Tibial nerve (tissue), 4 donors: ENCODE results near the gene MARK4. TPM values are rescaled to one million over a fixed set of nuclear protein-coding genes. Genes with fewer than 3 reads are reported as not detected.
"Not testable (repeated sequence)": the region's sequence is repeated elsewhere in the genome, so short reads cannot be mapped to it uniquely, and the experiment has no call there.

Experiments used
- DNase-seq, 2 donors: peaks; one replicate each; pipeline ENCODE4 v3.0.0-alpha.2; 2019; ENCODE audit warnings: low spot score in 2 of 2
- H3K27ac ChIP-seq, 4 donors: fragments of 200-600 bp; sonication (generic) in 3 of 4; one replicate each; pipeline ENCODE4 v1.5.1; 2017 to 2019; ENCODE audit warnings: mild to moderate bottlenecking in 1 of 4
- H3K27me3 ChIP-seq, 2 donors: fragments of 200-600 bp; sonication (generic) in 1 of 2; one replicate each; pipeline versions ENCODE4 v1.5.1 to v1.6.0; 2017 to 2019
- H3K36me3 ChIP-seq, 3 donors: fragments of 200-600 bp; sonication (generic); one replicate each; pipeline ENCODE4 v1.5.1; 2018 to 2019
- H3K4me1 ChIP-seq, 4 donors: fragments of 200-600 bp; sonication (generic) in 3 of 4; one replicate each; pipeline ENCODE4 v1.5.1; 2017 to 2019
- H3K4me3 ChIP-seq, 4 donors: fragments of 200-600 bp; sonication (generic) in 3 of 4; one replicate each; pipeline ENCODE4 v1.5.1; 2017 to 2019; ENCODE audit warnings: mild to moderate bottlenecking in 1 of 4, moderate library complexity in 1 of 4
- H3K9me3 ChIP-seq, 4 donors: fragments of 200-600 bp; sonication (generic) in 3 of 4; one replicate each; pipeline ENCODE4 v1.5.1; 2017 to 2019
- CTCF ChIP-seq, 5 experiments: fragments of 200-600 bp in 3 of 5; fragments of 450-650 bp in 2 of 5; sonication (generic) in 3 of 5; IDR thresholded peaks; one replicate each; pipeline ENCODE4 v1.5.1; 2016 to 2019; ENCODE audit warnings: antibody characterized with exemption in 5 of 5, mild to moderate bottlenecking in 3 of 5, moderate library complexity in 2 of 5
- EP300 ChIP-seq, 2 donors: sonication (generic); formaldehyde crosslinking; IDR thresholded peaks; one replicate each; pipeline ENCODE4 v1.6.1; 2017; ENCODE audit warnings: antibody characterized with exemption in 2 of 2, mild to moderate bottlenecking in 1 of 2
- POLR2A ChIP-seq, 2 donors: fragments of 450-650 bp; IDR thresholded peaks; one replicate each; pipeline ENCODE4 v1.6.1; 2017; ENCODE audit warnings: antibody characterized with exemption in 2 of 2, mild to moderate bottlenecking in 2 of 2, moderate library complexity in 2 of 2
- WGBS, 2 donors: methylation state at CpG; one replicate each; pipeline ENCODE4 v1.1.5; 2018; 5-methylcytosine and 5-hydroxymethylcytosine counted together
- total RNA-seq, 4 donors: library from RNA; depleted of rRNA; stranded (reverse); fragments of >200 nt; gene quantifications; one replicate each; pipeline ENCODE4 v1.1.0, GENCODE V29; 2016

The MARK4 gene
- total RNA-seq, 4 donors from 2014 or later, result 12.1 to 34.8 (median 25.9) TPM

GRCh38 chr19:45333609-45334303 is 82.7 kb downstream of the MARK4 start:
- no peak overlapping the region for H3K4me3 ChIP-seq
- no peak for DNase-seq
- peaks cover 0 to 4% (median 0%) of the 10 kb centered on the region in 4 donors for H3K4me1 ChIP-seq
- H3K9me3 ChIP-seq, result no peaks in the 10 kb centered on the region
- 78 to 79% methylated on average over 10 of the region's 10 CpGs for WGBS, 2 donors
- H3K27me3 ChIP-seq, result peaks cover 0 to 8% of the 10 kb centered on the region in 2 donors
- TF ChIP-seq CTCF (IDR thresholded peaks at IDR 0.05) (no peak), EP300 (IDR thresholded peaks at IDR 0.05) (no peak), POLR2A (IDR thresholded peaks at IDR 0.05) (no peak)
- no peak overlapping the region for H3K27ac ChIP-seq
- no peaks in the 10 kb centered on the region for H3K36me3 ChIP-seq

GRCh38 chr19:45334881-45335280 is 83.8 kb downstream of the MARK4 start:
- not testable (repeated sequence) for H3K36me3 ChIP-seq, H3K4me1 ChIP-seq, H3K9me3 ChIP-seq, H3K27ac ChIP-seq, H3K4me3 ChIP-seq, DNase-seq
- H3K27me3 ChIP-seq, result peaks cover 0 to 19% of the 10 kb centered on the region in 2 donors
- 94 to 97% methylated on average over 4 of the region's 4 CpGs for WGBS, 2 donors

- no peaks in the 10 kb centered on the region for H3K36me3 ChIP-seq
- H3K27me3 ChIP-seq, result peaks cover 0 to 38% of the 10 kb centered on the region in 2 donors
- H3K4me3 ChIP-seq, result no peak overlapping the region
- H3K9me3 ChIP-seq, result no peaks in the 10 kb centered on the region
- TF ChIP-seq EP300 (IDR thresholded peaks at IDR 0.05) (no peak), POLR2A (IDR thresholded peaks at IDR 0.05) (no peak), CTCF (IDR thresholded peaks at IDR 0.05) (no peak)
- DNase-seq, result no peak
- peaks cover 0 to 14% (median 0%) of the 10 kb centered on the region in 4 donors for H3K4me1 ChIP-seq
- WGBS, 2 donors, result 55 to 60% methylated on average over 11 of the region's 11 CpGs
- no peak overlapping the region for H3K27ac ChIP-seq
These were observed 85.7 kb downstream of the MARK4 start for GRCh38 chr19:45336696-45337251.

GRCh38 chr19:45339629-45340028 is 88.6 kb downstream of the MARK4 start:
- H3K36me3 ChIP-seq, result no peaks in the 10 kb centered on the region
- H3K27ac ChIP-seq, result no peak overlapping the region
- 82 to 91% methylated on average over 6 of the region's 6 CpGs for WGBS, 2 donors
- H3K4me1 ChIP-seq, result peaks cover 0 to 14% (median 0%) of the 10 kb centered on the region in 4 donors
- H3K4me3 ChIP-seq, result no peak overlapping the region
- no peak for TF ChIP-seq POLR2A (IDR thresholded peaks at IDR 0.05)
- no peak for TF ChIP-seq CTCF (IDR thresholded peaks at IDR 0.05)
- no peak for TF ChIP-seq EP300 (IDR thresholded peaks at IDR 0.05)
- DNase-seq, result no peak
- H3K27me3 ChIP-seq, result peaks cover 0 to 60% of the 10 kb centered on the region in 2 donors
- no peaks in the 10 kb centered on the region for H3K9me3 ChIP-seq

- whole genome bisulfite sequencing, 2 donors, result 25 to 42% methylated on average over 13 to 21 of the region's 50 CpGs
- no peaks in the 10 kb centered on the region for H3K9me3 ChIP-seq
- H3K4me3 ChIP-seq, result peak within 1 kb of the TSS in 2 of 4 donors; percentile 13 to 14
These were observed 89.3 kb downstream of the MARK4 start, which contains the start of gene KLC3 for GRCh38 chr19:45340232-45340898. TSS of gene KLC3 (plus strand) at chr19:45340750. CDS start at chr19:45345542, 4,792 bp downstream.

More at GRCh38 chr19:45340232-45340898, 89.3 kb downstream of the MARK4 start, which contains the start of gene KLC3:
- no peak for DNase-seq
- Histone ChIP-seq H3K27me3 (peaks cover 0 to 67% of the 10 kb centered on the region in 2 donors), H3K36me3 (no peaks in the 10 kb centered on the region), H3K4me1 (peaks cover 0 to 14% (median 0%) of the 10 kb centered on the region in 4 donors), H3K27ac (no peak within 1 kb of the TSS)
- no peak for TF ChIP-seq POLR2A (IDR thresholded peaks at IDR 0.05)
- no peak for TF ChIP-seq CTCF (IDR thresholded peaks at IDR 0.05)
- TF ChIP-seq EP300 (IDR thresholded peaks at IDR 0.05), result no peak
